NT2/D1 (cell line): Measurements from ENCODE around the gene BFSP2.

Experiments used
- SUZ12 ChIP-seq: IDR thresholded peaks from 2 replicates; pipeline ENCODE4 v1.6.1; 2011; ENCODE audit not compliant: insufficient read length, insufficient read depth; ENCODE audit errors: extremely low read depth
- YY1 ChIP-seq: IDR thresholded peaks from 2 replicates; pipeline ENCODE4 v1.6.1; 2011; ENCODE audit not compliant: insufficient read length, insufficient read depth

- TF ChIP-seq YY1 (no peak), SUZ12 (no peak)
These were observed 78.8 kb downstream of the BFSP2 start for GRCh38 chr3:133478624-133479023.
